ENCODE data around the gene NTRK2.

- TF ChIP-seq POLR2A (IDR thresholded peaks at IDR 0.05; ENCODE audit: low read depth, low read length) (no peak), POLR2AphosphoS5 (IDR thresholded peaks at IDR 0.05; ENCODE audit: low read depth, low read length) (no peak), POU2F2 (IDR thresholded peaks at IDR 0.05; ENCODE audit: low read depth, low read length) (no peak), TAF1 (IDR thresholded peaks at IDR 0.05; ENCODE audit: low read depth, low read length) (no peak), PAX5 (IDR thresholded peaks at IDR 0.05; ENCODE audit: insufficient read depth, low read length, severe bottlenecking) (no peak)
Measured at GRCh38 chr9:84705128-84705527, 35.6 kb downstream of the NTRK2 start.

Data from GM12891 (cell line).